HTERT RPE-1 (cell line): ENCODE measurements around the gene MADD.

ENCODE experiments used
- in situ Hi-C: fragments of 300-500 bp; cut with MboI; formaldehyde crosslinking; loops from 4 replicates; pipeline ENCODE4 v1.14.3; 2020; ENCODE audit warnings: low sequenced_read_pairs

The MADD gene

DNA sequence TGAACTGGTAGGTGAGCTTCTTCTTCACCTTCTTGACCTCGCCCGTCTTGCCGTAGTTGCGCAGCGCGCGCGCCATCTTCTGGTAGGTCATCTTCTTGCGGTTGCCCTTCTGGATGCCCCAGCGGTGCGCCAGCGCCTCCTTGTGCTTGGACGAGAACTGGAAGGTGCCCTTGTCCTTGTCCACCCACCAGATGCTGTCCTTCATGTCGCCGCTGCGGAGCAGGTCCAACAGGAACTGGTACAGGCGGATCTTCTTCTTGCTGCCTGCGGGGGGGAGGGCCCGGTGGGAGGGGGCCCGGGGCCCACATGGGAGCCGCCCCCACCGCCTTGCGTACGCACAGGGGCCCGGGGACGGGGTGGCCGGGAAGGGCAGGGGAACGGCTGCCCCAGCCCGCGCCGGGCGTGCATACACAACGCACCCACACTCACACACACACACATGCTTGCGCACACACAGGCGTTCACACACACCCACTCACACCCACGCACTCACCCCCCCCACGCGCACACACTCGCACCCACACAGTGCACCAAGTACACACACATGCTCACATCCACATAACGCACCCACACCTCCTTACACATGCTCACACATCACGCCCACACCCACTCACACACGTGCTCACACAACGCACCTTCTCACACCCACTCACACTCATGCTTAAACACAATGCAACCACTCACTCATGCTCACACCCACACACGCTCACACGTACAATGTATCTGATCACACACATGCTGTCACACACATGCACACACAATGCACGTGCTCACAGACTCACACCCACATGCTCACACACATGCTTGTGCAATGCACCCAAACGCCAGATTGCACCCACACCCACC is 85.6 kb downstream of the MADD start:
- in situ Hi-C loops, result no loop called here

GRCh38 chr11:47356129-47356997 is 86.4 kb downstream of the MADD start:
- in situ Hi-C loops, result no loop called here

DNA sequence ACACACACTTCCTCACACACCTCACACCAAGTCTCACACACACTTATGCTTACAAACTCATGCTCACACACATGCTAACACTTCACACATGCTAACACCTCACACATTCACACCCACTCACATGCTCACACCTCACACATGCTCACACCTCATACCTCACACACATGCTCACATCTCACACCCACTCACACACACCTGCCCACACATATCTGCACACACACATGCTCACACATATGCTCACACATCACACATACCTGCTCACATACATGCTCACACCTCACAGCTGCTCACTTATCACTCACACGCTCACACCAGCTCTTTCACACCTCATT is 87.0 kb downstream of the MADD start:
- in situ Hi-C loops, result no loop called here

- in situ Hi-C loops, result no loop called here
These were observed 88.2 kb downstream of the MADD start for GRCh38 chr11:47357985-47358730.

DNA sequence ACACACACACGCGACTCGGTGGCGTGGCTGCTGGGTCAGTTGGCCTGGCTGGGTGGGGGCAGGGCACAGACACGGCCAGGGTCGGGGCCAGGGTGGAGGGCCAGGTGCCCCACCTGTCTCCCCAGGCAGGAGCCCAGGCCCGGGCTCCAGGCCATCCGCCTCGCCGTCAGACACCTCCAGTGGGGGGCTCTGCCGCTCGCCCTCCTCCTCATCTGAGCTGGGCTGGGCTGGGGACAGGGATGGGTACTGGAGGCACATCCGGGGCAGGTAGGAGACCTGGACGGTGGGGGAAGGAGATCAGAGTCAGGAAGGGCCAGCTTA is 88.8 kb downstream of the MADD start:
- in situ Hi-C loops, result no loop called here

DNA sequence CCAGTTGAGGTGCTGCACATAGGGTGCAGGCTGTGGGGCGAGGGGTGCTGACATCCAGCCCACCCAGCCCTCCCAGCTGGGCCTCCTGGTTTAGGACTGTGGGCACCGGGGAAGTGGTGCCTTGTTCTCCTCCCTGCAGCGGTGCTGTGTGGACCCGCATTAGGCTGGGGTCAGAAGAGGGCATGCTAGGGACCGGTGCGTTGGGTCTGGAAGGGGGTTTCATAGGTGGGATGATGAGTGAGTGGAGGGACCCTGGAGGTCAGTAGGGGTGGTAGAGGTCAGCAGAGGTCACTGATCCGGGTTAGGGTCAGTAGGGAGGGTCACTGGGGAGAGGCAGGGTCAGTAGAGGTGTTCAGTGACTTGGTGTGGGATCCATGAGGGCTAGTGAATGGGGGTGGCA is 89.2 kb downstream of the MADD start:
- in situ Hi-C loops, result no loop called here

DNA sequence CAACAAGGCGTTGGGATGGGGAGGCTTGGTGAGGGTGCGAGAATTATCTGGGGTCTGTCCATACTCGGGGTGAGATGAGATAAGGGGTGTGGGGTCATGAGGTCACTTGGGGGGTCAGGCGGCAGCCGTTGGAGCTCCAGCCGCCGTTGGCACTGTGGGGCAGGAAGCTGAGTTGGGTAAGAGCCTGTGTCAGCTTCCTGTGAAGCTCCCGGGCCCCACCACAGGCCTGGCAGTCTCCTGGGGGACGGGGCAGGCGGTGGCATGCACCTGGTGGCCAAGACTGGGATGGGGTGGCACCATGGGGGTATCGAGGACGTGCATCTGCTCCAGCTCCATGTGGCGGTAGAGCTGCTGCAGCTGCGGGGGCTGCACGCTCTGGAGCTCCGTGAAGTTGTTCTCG is 89.7 kb downstream of the MADD start:
- in situ Hi-C loops, result no loop called here

DNA sequence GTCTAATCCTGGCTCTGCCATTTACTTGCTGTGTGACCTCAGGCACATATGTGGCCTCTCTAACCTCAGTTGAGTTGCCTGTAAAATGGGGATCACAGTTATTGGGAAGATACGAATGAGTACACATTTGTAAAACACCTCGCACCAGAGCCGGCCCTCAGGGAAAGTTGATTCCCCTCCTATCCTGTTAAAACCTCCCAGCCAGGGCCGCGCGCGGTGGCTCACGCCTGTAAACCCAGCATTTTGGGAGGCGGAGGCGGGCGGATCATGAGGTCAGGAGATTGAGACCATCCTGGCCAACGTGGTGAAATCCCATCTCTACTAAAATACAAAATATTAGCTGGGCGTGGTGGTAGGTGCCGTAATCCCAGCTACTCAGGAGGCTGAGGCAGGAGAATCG is 90.4 kb downstream of the MADD start:
- in situ Hi-C loops, result no loop called here

- in situ Hi-C loops, result no loop called here
These were observed 91.5 kb downstream of the MADD start for GRCh38 chr11:47361419-47361818.

DNA sequence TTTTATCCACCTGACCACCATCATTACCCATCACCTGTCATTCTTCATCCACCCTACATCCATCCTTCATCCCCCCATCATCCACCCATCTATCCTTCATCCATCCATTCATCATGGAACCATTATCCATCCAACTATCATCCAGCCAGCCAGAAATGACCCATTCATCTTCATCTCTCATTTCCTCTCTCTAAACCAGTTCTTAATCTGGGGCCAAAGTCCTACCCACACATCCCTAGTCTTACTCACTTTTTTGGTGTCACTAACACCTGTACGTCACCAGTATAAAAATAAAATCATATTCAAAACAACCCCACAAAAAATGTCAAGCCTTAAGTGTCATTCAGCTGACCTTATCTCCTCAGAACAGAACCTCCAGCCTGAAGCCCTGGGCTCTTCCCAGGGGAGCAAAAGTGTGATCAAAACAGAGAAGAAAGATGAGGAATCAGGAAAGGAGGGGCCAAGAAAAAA is 96.1 kb downstream of the MADD start:
- in situ Hi-C loops, result no loop called here

DNA sequence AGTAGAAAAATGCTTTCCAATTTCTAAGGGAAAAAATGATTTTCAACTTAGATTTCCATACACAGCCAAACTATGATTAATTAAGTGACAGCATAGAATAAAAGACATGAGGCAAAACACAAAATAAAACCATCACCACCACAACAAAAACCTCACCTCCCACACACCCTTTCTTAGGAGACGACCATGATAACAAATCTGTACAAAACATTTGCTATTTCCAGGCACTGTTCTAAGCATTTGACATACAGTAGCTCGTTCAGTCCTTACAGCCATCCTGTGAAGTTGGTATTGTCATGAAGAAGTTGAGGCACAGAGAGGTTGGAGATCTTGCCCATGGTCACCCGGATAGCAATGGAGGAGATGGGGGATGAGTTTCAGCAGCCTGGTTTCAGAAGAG is 99.7 kb downstream of the MADD start:
- in situ Hi-C loops, result no loop called here

GRCh38 chr11:47372422-47372821 is 102.5 kb downstream of the MADD start:
- in situ Hi-C loops, result no loop called here

DNA sequence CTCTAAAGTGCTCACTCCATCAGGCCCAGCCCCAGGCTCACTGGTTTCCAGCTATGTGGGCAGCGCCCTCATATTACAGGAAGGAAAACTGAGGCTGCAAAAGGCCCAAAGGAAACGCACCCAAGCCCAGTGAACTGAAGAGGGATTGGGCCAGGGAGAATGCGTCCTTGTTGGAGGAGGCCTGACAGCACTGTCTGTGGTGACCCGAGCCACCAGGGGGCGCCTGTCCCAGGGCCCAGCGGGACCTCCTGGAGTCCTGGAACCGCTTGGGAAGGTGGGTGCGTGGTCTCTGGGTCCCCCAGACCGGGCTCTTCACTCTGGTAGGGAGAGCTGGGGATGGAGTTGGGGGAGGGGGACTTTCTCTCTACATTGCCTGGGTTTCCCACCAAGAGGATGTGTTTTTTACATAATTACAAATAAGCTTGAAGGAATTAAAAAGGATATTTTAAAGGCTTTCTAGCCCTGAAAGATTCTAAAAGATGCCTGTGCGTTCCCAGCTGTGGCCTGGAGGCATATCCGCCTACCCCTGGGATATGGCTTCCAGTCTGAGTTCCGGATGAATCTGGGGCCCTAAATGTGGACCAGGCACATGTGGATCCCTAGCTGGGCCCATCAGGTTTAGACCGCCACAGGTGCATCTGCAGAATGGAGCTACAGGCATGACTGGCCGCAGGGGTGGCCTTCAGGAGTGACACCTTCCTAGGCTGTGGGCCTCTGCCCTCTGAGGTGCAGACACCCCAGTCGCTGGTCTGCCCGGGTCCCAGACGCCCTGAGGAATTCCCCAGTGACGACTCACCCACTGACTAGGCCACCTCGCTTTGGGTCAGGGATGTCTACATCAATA is 104.2 kb downstream of the MADD start:
- in situ Hi-C loops, result no loop called here

DNA sequence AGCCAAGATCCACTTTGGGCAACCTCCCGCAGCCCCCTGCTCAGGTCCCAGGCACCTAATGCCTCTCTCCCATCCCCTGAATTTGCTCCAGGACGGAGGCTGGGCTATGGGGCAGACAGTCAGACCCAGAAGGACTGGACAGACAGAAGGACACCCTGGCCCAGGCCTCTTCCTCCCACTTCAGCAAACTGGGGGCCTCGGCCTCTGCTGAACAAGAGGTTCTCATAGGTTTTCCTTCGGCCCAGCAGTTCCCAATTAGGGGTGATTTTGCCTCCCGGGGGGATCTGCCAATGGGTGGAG is 104.7 kb downstream of the MADD start:
- in situ Hi-C loops, result no loop called here

DNA sequence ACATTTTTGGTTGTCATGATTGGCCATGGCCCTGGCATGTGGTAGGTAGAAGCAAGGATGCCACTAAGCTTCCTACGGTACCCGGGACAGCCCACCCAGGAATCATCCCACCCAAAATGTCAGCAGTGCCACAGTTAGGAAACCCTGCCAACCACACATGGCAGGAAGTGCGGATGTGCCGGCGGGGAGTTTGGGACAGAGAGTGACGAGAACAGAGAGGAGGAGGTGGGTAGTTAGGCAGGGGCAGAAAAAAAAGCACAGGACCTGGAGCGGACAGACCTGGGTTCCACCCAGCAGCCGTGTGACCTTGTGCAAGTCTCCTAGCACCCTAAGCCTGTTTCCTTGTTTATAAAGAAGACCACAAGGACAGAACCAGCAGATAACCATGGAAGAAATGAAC is 105.1 kb downstream of the MADD start:
- in situ Hi-C loops, result no loop called here

- in situ Hi-C loops, result no loop called here
These were observed 105.7 kb downstream of the MADD start for GRCh38 chr11:47375546-47376085.

DNA sequence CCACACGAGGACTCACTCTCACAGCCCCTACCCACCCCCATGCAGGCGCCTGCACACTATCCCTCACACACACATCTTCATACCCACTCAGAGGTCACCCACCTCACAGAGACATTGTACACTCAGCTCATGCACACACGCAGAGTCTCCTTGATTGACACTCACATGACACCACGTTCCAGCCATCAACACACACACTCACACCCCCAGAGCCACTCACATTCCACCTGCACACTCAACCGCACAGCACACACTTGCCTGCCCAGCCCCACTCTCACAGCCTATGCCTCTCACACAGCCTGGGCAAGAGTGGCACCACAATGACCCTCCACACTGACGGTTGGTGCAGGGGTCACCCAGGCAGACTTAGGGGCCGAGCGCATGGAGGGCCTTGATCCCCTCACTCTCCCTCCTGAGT is 106.2 kb downstream of the MADD start:
- in situ Hi-C loops, result no loop called here

- in situ Hi-C loops, result no loop called here
These were observed 106.8 kb downstream of the MADD start for GRCh38 chr11:47376525-47377371.

DNA sequence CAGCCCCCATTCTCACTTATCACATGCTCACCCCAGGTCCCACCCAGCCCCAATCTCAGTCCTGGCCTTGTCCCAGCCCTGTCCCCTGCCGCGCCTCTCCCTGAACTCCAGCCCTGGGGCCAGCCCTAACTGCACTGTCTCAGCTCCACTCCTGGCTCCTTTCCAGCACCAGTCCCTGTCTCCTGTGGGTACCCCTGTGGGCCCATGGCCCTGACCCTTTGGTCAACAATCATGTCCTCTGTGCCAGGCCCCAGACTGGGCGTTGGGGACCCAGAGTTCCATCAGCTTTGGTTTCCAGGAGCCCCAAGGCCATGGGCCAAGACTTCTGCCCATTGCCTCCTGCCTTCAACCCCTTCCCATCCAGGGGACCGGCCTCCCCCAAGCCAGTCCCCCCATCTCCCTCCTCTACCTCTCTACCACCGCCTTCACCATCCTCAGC is 107.7 kb downstream of the MADD start:
- in situ Hi-C loops, result no loop called here
